CD4-positive, alpha-beta T cell treated with Interferon gamma for 1 hour (primary cell): ENCODE results near the gene FAM3B.
"Not testable (repeated sequence)": the region's sequence is repeated elsewhere in the genome, so short reads cannot be mapped to it uniquely, and the experiment has no call there.

ENCODE experiments used
- DNase-seq: peaks from one replicate; pipeline ENCODE4 v3.0.0-alpha.2; 2020

The FAM3B gene

DNA sequence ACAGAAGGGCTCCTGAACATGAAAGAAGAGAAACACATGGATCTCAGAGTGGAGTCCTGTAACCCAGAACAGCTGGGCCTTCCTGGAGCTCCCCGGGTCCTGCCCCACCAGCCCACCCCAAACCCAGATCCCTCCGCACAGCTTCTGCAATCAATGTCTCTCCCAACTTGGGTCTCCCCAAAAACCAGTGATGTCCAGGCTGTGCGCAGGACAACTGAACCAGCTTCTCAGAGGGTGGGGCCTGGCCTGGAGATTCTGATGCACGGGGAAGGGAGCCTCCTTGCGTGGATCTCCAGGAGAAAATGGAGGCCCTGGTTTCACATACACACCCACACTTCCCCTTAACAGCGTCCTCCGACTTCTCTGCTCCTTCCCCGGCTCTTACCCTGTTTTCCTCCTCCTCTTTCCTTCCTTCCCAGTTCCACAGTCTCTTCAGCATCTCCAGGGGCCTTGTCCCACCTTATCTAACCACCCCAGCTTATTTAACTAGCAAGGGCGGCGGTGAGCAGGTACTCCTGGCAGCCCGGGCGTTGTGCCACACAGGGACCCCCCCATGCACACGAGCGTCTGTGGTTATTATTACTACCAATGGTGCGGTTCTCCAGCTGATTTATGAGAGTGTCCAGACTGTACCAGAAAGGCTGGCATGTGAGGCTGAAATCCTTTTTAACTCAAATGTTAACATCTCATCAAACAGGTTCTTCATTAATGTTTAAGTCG, 34.0 kb downstream of the FAM3B start:
- no peak for DNase-seq

DNA sequence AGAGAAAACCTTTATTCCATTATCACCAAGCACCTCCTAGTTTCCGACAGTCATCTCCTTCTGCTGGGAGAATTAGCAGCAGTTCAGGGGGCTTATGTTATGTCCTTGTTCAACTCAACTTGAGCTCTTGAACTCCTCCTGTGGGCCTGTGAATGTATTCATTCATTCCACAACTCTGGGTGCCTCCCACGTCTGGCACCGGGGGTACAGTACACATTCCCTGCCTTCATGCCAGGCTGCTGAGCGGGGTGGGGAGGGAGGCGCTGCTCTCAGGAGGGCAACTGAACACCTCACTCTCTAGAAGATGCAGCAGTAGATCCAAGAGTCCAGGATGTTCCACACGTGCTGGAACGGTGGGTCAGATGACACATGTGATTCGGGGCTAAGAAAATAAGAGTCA, 40.9 kb downstream of the FAM3B start:
- no peak for DNase-seq

DNA sequence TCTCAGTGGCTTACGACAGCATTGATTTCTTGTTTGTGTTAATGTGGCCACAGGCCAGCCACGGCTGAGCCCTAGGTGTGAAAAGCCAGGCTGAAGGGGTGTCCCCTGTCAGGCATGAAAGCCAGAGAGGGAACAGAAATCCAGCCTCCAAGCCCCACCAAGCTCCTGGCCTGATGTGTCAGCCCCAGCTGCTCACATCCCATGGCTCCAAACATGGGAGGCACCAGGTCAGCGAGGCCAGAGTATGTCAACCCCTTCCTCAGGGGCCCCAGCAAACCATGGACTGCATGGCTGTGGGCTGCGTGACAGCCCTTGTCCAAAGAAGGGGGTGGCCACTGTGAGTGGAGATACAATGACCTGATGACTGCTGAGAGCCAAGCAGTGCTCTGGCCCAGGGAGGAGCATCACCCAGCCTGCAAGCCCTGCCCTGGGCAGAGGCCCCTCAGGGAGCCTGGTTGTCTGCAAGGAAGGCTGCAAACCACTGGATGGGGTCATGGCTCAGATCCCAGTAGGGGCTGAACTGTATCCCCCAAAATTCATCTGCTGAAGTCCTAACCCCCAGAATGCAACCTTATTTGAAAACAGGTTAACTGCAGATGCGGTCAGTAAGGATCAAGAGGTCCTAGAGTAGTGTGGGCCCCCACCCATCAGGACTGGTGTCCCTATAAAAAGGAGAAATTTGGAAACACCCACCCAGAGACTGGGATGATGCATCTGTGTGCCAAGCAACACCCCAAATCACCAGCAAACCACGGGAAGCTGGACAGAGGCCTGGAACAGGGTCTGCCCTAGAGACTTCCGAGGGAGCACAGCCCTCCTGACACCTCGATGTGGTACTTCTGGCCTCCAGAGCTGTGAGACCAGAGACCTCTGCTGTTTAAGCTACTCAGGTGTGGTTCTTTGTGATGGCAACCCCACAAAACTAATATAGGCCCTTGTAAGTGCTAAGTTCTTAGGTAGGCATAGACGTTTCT, 41.9 kb downstream of the FAM3B start:
- DNase-seq: no peak

DNA sequence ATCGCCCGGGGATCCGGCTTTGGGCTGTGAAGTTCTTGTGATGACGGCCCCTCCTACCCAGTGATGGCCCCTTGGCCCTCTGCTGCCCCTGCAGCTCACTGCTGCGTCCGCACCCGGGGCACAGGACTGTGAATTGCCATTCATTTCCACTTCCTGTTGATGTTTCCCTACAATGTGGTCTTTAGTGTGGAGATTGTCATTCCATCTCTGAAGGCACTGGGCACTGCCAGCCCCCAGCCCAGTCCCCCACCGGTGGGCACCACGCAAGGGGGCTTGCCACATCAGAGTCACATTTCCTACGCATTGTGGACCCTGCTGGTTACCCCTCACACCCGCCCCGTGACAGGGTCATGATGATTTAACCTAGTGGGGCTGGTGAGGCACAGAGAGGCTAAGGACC, 42.7 kb downstream of the FAM3B start:
- no peak for DNase-seq

DNA sequence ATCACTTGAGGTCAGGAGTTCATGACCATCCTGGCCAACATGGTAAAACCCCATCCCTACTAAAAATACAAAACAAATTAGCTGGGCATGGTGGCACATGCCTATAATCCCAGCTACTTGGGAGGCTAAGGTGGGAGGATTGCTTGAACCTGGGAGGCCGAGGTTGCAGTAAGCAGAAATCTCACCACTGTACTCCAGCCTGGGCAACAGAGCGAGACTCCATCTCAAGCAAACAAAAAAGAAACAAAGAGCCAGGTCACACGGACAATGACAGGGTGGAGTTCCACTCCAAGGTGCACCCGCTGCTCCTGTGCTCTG, 43.1 kb downstream of the FAM3B start:
- not testable (repeated sequence) for DNase-seq

DNA sequence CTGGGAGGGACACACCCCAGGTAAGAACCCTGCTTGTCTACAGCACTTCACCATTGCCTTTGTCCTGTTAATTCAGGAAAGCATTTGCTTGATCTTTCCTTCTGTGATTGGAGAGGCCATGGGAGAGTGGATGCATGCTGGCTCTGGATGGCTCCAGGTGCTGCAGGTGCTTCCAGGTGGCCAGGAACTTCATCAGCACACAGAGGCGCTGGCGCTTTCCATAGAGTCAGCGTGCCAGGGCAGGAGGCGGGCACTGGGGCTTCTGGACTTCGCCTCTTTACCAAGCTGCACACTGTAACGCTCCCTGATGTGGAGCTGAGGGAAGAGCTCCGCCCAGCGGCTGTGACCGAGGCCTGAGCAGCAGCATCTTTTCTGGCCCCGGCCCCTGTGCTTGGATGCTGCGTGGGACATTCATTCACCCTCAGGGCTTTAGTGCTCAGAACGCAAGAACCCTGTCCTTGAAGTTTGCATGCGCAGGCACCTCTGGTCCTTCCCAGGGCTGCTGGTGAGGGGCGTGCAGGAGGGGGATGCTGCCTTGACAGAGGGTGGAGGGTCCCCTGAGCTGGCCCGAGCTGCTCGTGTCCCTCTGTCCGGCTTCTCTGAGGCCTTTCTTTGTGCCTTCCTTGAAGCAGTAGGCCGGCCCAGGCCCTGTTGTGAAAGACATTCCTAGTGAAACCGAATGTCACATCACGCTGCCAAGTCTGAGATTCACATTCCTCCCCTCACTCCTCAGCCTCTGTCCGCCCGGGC, 43.6 kb downstream of the FAM3B start:
- DNase-seq: no peak

DNA sequence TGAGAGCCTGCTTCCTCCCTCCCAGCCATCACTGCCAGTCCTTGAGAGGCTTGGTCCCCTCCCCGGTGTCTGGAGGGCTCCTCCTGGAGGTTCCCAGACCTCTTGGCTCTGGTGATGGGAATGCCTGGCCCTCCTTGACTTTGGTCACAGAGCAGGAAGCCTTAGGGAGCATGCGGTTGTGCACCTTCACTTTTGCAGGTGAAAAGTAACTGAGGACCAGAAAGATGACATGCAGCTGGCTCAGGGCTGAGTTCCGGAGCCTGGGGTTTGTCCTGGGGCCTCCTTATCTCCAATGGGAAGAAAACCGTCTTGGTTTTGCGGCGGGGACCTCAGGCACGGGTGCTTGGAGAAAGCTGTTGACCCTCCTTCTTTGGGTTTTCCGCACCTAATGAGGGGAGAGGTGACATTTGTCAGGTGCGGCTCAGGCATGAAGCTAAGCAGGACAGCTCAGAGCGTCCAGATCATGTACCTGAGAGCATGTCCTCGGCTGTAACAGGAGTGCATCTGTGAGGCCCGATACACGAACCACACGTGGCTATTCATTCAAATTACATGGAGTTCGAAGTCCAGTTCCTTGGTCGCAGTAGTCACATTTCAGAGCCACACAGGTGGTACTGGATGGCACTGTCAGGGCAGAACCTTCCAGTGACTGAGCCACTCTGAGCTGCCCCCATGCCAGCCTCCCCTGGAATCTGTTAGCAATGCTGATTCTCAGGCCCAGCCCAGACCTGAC, 44.6 kb downstream of the FAM3B start:
- DNase-seq: no peak

DNA sequence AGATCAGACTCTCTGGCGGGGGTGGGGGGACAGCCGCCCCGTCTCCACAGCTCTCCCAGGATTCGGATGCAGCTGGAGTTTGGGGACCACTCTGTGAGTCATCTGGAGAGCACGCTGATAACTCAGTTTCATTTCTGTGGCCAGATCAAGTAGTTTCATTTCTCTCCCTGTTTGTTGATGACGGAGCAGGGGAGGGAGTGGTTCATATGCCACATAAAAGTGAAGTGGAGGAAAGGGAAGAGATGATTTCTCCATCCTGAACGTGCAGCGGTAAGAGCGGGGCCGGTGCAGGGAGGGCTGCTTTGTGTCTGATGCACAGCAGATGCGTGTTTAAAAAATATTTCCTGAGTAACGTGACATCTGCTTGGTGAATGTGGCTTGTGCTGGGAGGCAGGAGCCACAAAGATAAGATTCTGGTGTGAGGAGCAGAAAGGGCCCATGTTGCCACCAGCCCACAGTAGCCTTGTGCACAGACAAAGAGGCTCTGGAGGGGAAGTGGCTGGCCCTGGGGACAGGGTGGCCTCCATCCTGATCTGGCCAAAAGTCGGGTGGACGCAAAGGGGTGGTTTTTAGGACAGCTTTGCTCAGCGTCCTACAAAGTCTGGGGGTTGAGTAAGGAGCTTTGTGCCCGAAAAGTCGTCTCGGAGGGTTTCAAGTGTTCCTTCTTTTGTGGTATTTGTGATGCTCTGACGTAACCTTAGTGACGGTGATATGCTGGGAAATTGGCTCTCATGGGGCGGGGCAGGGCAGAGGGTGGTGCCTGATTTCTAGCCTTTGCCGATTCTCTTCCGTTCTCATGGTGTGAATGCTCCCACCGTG, 45.4 kb downstream of the FAM3B start, which contains the start of gene MX2:
Gene MX2, plus strand, starts transcription at position 242 of the 819 bp plus-strand sequence. CDS start 14,880 bp downstream, outside the sequence.
- DNase-seq: peak; percentile 90

DNA sequence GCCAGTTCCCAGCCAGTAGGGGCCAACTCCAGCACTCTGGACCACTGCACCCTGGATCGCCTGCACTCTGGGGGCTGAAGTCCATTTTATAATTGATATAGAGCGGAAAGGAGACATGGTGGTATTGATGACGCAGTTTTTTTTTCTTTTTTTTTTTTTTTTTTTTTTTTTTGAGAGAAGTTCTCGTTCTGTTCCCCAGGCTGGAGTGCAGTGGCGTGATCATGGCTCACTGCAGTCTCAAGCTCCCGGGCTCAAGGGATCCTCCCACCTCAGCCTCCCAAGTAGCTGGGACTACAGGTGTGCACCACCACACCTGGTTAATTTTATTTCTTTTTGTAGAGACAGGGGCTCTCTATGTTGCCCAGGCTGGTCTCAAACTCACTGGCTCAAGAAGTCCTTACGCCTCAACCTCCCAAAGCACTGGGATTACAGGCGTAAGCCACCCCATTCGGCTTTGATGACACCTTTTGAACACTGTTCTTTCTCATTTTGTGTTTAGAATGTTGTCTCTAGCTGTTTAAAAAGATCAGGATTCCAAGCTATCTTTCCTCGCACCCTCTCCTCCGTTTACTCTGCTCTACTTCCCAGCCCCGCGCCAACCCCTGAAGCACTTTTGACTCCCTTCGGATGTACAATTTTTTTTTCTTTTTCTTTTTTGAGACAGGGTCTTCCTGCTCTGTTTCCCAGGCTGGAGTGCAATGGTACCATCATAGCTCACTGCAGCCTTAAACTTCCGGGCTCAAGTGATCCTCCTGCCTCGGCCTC, 46.2 kb downstream of the FAM3B start:
- DNase-seq: no peak

DNA sequence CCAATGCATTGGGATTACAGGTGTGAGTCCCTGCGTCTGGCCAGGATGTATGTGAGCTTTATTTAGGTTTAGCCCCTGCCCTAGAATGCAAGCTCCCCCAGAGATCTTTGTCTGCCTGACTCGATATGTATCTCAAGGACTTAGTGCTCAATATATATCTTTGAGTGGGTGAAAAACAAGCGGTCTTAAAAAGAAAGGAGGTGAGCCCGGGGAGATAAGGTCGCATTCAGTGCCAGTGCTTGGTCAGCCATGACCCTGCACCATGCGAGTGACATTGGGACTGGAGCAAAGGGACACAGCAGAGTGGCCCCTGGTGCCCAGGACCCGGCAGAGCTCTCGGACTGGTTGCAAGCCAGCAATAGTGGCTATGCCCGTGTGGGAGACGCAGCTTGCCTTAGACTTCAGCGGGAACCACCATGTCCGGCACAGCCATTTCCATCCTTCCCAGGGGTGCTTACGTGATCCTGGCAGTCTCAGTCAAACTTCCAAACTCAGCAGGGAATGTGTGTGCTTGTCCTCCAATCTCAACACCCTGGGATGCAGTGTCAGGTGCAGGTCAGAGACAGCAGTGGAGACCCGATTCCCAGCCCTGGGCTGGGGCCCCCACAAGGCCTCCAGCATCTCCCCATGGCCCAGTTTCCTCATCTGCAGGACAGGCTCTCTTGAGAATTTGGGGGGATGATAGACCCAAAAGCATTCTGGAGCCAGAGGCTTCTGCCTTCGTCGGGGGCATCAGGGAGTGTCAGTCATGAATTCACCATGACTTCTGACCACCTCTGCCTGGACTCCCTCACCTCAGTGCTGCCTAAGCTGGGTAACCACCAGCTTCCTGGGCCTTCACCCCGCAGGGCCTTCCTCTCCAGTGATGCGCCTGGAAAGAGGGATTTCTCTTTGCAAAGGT, 47.0 kb downstream of the FAM3B start:
- DNase-seq: no peak

DNA sequence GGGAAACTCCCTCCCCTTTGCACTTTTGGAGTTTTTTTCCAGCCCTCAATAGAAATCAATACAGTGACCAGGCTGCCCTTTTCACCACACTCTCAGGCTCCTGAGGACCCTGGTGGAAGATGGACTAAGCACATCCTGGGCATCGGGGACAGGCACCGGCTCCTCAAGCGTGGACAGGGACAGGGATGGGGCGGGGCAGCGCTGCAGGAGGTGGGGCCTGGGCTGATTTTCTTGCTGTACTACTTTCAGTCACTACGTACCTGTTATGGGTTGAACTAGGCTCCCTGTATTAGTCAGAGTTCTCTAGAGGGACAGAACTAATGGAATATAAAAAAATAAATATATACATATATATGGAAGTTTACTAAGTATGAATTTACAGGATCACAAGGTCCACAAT, 47.7 kb downstream of the FAM3B start:
- no peak for DNase-seq

DNA sequence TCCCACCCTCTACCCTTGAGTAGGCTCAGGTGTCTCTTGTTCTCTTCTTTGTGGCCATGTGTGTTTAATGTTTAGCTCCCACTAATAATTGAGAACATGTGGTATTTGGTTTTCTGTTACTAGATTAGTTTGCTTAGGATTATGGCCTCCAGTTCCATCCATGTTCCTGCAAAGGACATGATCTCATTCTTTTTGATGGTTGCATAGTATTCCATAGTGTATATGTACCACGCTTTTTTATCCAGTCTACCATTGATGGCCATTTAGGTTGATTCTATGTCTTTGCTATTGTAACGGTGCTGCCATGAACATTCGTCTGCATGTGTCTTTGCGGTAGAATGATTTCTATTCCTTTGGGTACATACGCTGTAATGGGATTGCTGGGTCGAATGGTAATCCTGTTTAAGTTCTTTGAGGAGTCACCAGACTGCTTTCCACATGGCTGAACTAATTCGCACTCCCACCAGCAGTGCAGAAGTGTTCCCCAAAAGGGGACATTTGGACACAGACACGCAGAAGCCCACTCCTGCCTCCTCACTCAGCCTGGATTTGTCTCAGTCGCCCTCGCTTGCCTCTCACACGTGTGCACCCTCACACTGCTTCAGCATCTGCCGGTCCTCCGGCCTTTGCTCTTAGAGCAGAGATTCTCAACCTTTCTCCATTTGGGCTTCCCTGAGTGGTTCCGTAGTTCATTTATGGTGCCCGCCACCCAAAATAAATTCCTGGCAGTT, 48.9 kb downstream of the FAM3B start:
- no peak for DNase-seq

DNA sequence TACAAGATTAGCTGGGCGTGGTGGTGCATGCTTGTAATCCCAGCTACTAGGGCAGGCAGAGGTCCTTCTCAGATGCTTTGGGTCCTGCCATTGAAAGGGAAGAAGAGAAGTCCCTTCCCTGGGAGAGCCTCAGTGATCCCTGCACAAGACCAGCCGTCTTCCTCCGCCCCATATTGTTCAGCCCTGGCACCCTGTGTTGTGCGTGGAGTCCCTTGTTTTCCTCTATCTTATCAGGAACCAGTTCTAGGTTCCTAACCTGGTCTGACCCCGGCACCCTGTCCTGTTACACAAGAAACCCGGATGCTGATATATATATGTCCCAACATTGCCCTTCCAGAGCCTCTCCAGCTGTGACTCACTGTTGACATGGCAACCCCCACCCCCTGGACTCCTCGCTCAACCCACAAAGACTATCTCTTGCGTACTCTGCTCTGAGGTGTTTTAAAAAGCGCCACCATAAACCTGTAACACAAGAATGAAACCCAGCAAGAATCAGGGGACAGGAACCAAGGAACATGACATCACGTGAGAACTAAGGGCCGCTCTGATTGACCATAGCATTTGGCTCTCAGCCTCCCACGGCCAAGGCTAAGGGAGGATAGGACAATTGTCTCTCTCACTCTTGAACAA, 50.0 kb downstream of the FAM3B start:
- peak; percentile 79 for DNase-seq

DNA sequence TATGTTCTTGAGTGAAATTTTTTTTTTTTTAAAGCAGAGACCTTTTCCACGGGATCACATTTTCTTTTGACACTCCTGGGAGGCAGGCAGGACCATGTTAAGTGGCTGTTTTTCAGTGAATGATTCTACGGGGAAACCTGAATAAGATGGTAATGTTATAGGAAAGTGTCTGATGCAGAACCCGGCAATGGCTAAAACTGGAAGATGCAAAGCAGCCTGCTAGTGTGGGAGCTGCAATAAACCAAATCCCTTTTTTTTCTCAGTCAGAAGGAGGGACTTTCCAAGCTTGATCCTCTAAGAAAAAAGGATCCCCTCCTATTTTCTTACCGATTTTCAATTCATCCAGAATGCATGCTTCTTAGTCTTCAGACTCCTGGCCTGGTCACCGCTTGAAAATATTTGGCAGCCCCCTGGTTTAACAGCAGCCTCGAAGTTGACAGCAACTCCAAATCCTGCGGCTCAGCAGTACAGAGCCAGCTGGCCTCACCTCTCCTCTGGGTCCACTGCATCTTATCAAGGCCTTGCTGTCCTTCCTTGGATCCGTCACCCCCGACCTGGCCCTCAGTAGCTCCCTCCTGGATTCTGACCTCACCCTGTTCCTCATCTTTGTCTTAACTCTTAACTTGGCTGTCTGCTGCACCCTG, 50.8 kb downstream of the FAM3B start:
- DNase-seq: no peak

DNA sequence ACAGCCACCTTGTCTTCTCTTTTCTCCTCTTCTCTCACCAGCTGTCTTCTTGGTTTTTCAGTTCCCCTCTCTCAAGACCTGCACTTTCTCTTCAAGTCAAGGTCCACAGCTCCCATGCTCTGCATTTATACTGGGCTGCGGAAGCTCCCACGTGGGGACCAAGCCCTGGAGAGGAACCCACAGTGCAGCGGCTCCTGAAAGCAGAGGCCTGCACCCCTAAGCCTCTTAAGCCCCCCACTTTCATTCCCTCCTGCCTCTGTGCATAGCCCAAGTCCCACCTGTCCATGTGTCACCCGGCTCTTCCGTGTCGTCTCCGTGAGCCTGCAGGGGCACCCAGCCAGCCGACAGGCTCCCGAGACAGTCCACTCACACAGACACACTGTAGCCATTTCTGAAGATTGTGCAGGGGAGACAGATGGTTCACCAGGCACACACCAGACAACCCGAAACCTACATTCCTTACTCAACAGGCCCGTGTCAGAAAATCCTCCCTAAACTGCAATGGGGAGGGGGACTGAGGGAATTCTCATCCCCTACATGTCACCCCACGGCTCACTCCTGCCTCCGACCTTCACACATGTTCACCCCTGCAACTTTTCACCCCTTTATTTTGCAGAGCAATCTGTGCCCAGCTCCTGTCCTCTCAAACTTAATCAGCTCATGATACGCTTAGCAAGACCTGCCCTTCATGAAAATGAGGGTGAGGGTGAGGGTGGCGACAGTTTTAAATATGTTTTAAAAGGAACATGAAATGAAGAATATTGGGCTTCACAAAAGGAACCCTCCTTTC, 51.5 kb downstream of the FAM3B start:
- peak; percentile 43 for DNase-seq

DNA sequence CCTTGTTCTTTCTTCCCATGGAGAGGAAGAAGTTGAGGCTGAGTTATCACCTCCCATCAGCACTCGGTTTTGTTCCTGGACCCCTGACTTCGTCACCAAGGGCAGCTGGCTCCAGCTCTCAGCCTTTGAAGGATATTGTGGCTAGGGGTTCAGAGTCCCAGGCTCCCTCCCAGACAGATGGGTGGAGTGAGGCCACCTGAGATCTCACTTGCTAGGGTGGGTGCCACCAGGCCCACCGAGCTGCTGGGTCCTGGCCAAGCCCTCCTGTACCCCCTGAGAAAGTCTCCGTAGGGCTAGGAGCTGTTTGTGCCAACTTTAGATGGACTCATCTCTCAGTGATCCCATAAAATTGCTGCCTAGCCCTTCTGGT, 52.1 kb downstream of the FAM3B start:
- no peak for DNase-seq
